HG02678 (cell line): ENCODE results near the gene DLD.
"Not testable (repeated sequence)": the region's sequence is repeated elsewhere in the genome, so short reads cannot be mapped to it uniquely, and the experiment has no call there.

Experiments used
- ATAC-seq: cut with Tn5 transposase; IDR thresholded peaks from one replicate; pipeline ENCODE4 v1.9.1; 2021; ENCODE audit warnings: mild to moderate bottlenecking, moderate library complexity; ENCODE audit not compliant: unreplicated experiment

DLD gene

GRCh38 chr7:107943018-107943417, 52.0 kb downstream of the DLD start:
- ATAC-seq = no peak

GRCh38 chr7:107944411-107945169, 53.6 kb downstream of the DLD start:
- no peak for ATAC-seq

- no peak for ATAC-seq
Measured at GRCh38 chr7:107945332-107945731, 54.3 kb downstream of the DLD start.

GRCh38 chr7:107946451-107946850, 55.5 kb downstream of the DLD start:
- ATAC-seq = no peak

- ATAC-seq = no peak
Measured at GRCh38 chr7:107946881-107947280, 55.9 kb downstream of the DLD start.

GRCh38 chr7:107948645-107949442, 57.9 kb downstream of the DLD start:
- no peak for ATAC-seq

- no peak for ATAC-seq
Measured at GRCh38 chr7:107949443-107949935, 58.5 kb downstream of the DLD start.

- ATAC-seq = no peak
Measured at GRCh38 chr7:107951172-107951787, 60.3 kb downstream of the DLD start.

- ATAC-seq = no peak
Measured at GRCh38 chr7:107951896-107952295, 60.9 kb downstream of the DLD start.

- ATAC-seq = no peak
Measured at GRCh38 chr7:107953265-107953923, 62.4 kb downstream of the DLD start.

GRCh38 chr7:107953924-107954303, 62.9 kb downstream of the DLD start:
- no peak for ATAC-seq

GRCh38 chr7:107955394-107955793, 64.4 kb downstream of the DLD start:
- ATAC-seq = no peak

GRCh38 chr7:107956950-107957349, 66.0 kb downstream of the DLD start:
- not testable (repeated sequence) for ATAC-seq

GRCh38 chr7:107957436-107957835, 66.5 kb downstream of the DLD start:
- no peak for ATAC-seq

GRCh38 chr7:107958764-107959526, 68.0 kb downstream of the DLD start:
- no peak for ATAC-seq

- no peak for ATAC-seq
Measured at GRCh38 chr7:107959527-107959898, 68.5 kb downstream of the DLD start.

GRCh38 chr7:107960272-107960671, 69.3 kb downstream of the DLD start:
- no peak for ATAC-seq

- ATAC-seq = no peak
Measured at GRCh38 chr7:107961405-107961804, 70.4 kb downstream of the DLD start.

- no peak for ATAC-seq
Measured at GRCh38 chr7:107962817-107963216, 71.8 kb downstream of the DLD start.

- ATAC-seq = no peak
Measured at GRCh38 chr7:107964510-107964909, 73.5 kb downstream of the DLD start.
